Left ventricle myocardium superior (tissue), 1 donor: Measurements from ENCODE around the gene MPC1. TPM values are rescaled to one million over a fixed set of nuclear protein-coding genes. Genes with fewer than 3 reads are reported as not detected.

ENCODE experiments used
- ATAC-seq: fragments of 200-7000 bp; cut with Tn5 transposase; one replicate; pipeline ENCODE4 v1.9.1; 2020; ENCODE audit warnings: mild to moderate bottlenecking, moderate library complexity
- DNase-seq: peaks from one replicate; pipeline ENCODE4 v3.0.0-alpha.2; 2020
- intact Hi-C: fragments of 100-400 bp; cut with micrococcal nuclease; formaldehyde crosslinking; loops from one replicate; pipeline ENCODE4 v1.11.0; 2022
- total RNA-seq: library from RNA; stranded (reverse); fragmentation: NEBNext Ultra II Directional; extraction: Animal tissue kit (Norgen Biotek cat#: 25700); gene quantifications from one replicate; pipeline ENCODE4 v1.2.1, GENCODE V29; 2021
- donor health status: DM: no; HTN: yes; CAD: no; lungs with severe emphysema.

Gene MPC1
- total RNA-seq, 1 donor from 2014 or later = 411 TPM

DNA sequence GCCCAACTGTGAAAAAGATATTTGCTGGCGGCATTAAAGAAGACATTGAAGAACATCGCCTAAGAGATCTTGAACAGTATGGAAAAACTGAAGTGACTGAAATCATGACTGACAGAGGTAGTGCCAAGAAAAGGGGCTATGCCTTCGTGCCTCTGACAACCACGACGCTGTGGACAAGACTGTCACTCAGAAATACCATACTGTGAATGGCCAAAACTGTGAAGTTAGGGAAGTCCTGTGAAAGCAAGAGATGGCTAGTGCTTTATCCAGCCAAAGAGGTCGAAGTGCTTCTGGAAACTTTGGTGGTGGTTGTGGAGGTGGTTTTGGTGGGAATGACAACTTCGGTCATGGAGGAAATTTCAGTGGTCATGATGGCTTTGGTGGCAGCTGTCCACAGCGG is 47.9 kb downstream of the MPC1 start:
- ATAC-seq (no peak), DNase-seq (no peak)
- intact Hi-C loops = loop anchor here (10.0 kb wide), 1 partner anchor 50 kb away; the partner anchor contains the start of gene MPC1

DNA sequence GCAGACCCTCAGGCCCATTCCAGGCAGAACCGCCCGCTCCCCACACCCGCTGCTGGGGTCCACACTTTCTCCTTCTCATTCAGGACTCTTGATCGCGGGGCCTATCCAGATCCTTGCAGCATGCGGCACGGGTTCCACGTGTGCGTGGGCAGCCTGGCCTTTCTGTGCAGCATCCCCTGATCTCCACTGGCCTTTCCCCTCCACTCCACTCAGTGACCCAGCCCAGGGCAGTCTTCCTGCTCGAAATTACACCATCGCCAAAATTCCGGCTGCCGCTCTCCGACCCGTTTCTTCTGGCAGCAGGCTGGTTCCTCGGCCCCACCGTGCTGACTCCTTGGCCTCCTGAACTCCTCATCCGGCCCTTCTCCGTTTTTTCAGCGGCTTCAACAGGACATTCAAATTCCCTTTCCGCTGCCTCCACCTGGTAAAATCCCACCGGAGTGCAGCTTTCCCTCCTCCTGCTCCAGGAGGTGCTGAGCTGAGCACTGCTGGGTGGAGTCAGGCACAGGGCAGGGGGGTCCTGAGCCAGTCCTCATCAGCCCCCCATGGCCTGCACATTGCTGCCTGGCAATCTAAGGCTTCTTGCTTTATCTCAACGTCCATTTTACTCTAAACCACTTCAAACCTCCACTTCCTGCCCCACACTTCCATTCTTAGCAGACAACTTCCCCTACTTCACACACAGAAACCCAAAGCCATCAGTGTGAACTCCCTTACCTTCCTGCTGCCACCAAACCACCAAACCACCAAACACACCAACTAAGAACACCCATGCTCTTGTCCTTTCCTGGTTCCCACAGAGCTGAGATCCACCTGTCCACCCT is 49.4 kb downstream of the MPC1 start:
- intact Hi-C loops = loop anchor here (10.0 kb wide), 1 partner anchor 51 kb away; the partner anchor contains the start of gene MPC1
- ATAC-seq = no peak

DNA sequence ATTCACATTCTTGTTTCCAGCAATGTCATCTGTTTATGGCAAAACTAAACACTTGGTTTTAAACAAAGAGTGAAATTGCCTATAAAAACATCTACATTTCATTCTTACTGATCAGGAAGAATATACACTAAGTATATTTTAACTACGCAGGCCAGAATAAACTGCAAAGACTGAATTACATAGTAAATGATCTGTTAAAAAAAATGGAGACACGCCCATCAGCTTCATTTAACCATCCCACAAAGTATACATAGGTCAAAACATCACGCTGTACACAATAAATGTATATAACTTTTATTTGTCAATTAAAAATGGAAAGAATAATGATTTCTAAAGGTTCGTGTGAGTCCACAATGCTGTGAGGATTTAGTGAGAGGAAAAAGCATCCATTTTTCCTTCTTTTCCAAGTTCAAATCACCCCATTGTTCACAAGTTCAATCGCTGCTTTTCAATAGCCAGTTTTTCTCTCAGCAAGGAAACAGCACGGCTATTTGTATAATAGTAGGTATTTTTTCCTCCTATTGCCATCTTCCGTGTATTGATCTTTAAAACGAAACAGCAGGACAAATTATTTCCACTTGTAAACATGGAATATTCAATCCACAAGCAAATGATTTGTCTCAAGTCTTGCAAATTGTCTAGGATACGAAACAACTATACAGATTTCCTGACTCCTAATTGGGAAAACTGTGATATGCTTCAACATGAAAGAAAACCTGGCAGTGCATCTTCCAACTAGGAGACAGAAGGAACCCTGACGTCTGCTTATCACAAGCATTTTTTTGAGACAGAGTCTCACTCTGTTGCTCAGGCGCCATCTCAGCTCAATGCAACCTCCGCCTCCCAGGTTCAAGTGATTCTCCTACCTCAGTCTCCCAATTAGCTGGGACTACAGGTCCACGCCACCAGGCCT is 51.0 kb downstream of the MPC1 start:
- ATAC-seq (no peak), DNase-seq (no peak)
- intact Hi-C loops = loop anchor here (10.0 kb wide), 1 partner anchor 53 kb away; the partner anchor contains the start of gene MPC1

More for the DNA sequence above, 49.4 kb downstream of the MPC1 start:
- no peak for DNase-seq

DNA sequence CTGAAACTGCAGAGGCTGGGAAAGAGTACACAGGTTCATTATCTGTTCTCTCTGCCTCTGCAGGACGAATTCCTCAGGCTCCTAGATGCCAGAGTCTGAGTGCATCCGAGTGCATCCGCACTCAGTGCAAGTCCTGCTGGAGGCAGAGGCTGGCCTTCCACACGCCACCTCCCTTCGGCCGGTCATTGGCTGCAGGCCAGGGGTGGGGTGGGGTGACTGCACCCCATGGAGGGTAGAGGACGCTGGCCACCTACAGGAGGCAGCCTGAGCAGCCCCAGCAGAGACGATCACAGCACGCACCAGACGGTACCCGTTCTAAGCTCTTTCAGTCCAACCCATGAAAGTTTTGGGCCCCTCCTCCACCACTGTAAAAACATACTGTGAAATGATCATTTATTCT is 52.1 kb downstream of the MPC1 start:
- intact Hi-C loops = loop anchor here (10.0 kb wide), 1 partner anchor 54 kb away; the partner anchor contains the start of gene MPC1
- ATAC-seq = peak; percentile 92
- DNase-seq = peak; percentile 77

DNA sequence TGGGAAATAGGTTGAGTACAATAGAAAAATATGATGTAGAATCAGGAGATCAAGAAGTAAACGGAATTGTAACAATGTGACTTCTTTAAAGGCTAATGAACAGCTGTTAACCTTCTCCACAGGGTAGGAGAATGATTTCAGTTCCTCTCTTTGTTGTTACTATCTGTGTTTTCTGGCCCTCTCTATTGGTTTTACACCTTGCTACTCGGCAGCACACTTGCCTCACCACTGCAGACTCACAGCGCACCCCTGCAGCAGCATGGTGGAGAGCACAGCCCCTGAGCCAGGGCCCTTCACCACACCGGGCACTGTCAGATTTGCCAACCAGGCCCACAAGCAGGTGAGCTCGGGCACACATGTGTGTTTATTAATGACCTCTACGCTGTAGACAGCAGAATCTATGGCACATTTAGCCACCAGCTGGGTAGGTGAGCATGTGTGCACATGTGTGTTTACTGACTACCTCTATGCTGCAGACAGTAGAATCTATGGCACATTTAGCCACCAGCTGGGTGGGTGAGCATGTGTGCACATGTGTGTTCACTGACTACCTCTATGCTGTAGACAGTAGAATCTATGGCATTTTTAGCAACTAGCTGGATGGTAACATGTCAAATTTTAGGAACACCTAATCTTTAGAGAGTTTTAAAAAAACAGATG is 57.2 kb downstream of the MPC1 start:
- no peak for DNase-seq
- intact Hi-C loops = no loop called here
- ATAC-seq = no peak

DNA sequence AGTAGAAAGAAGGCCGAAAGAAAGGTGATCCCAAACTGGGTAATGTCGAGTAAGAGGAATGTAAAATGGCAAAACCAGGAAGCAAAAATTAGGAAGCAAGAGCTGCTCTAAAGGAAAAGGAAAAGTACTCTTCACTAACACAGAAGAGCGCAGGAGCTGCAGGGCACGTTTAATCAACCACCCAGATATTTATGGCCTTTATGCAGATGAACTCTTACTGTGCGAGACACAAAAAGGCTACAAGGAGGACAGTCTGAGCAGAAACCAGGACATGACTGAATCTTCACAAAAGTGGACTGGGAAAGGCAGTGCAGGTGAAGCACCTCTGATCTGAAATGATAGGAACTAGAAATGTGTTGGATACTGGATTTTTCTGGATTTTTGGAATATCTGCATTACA is 59.3 kb downstream of the MPC1 start:
- intact Hi-C loops = no loop called here
- ATAC-seq (no peak), DNase-seq (no peak)

DNA sequence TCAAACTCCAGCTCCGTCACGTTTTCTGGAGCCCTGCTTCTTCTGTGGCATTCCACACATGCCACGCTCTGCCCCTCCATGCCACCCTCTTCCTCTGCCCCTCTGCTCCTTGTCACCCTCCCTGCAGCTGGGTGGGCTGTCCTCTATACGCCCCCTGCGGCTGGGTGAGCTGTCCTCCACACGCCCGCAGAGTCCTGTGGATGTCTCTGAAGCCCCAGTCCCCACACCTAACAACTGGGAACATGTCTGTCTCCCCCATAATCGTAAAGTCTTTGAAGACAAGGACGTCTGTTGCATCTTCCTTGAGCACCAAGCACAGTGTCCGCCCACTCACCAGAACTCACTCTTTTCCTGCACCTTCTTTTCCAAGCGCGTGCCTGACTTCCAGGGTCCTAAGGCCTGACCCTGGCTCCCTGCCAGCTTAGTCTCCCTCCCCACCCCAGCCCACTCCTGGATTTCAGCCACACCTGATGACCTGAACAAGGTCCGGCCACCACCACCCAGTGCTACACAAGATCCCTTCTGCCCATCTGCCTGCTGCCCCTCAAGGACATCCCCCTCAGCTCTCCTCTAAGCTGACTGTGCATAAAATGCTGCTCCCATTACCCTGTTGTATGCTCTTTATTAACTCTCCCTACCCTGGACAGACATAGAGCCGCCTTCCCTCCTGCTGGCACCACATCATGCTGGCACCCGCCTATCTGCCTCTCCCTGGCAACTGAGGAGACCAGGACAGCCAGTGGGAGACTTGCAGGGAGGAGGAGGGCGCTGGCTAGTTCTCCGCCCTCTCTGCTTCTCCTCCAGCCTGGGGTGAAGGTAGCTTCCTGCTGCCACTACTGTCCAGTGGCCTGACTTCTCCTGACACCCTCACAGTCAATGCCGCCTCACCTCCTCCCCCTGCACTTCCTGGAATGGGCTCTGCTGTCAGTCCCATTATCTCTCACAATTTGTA is 63.8 kb downstream of the MPC1 start:
- intact Hi-C loops = no loop called here

DNA sequence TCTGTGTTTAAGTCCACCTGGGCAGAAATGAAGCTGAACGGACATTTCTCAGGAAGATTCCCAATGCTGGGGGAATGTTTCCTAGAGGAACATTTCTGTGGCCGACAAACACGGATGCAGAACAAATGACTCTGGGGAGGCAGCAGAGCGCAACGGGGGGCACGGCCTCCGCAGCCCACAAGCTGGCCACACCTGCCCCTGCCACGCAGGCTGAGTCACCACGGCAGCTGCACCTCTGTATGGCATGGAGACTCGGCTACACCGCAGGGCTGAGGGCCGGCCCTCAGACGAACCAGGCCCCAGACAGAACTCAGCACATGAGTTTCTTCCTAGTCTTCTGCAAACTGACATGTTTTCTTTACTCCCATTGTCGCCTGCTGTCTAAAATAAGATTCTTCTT is 64.5 kb downstream of the MPC1 start:
- intact Hi-C loops = no loop called here
- DNase-seq (no peak), ATAC-seq (no peak)

More for the DNA sequence above, 63.8 kb downstream of the MPC1 start:
- ATAC-seq = peak; percentile 99
- DNase-seq = peak; percentile 71

DNA sequence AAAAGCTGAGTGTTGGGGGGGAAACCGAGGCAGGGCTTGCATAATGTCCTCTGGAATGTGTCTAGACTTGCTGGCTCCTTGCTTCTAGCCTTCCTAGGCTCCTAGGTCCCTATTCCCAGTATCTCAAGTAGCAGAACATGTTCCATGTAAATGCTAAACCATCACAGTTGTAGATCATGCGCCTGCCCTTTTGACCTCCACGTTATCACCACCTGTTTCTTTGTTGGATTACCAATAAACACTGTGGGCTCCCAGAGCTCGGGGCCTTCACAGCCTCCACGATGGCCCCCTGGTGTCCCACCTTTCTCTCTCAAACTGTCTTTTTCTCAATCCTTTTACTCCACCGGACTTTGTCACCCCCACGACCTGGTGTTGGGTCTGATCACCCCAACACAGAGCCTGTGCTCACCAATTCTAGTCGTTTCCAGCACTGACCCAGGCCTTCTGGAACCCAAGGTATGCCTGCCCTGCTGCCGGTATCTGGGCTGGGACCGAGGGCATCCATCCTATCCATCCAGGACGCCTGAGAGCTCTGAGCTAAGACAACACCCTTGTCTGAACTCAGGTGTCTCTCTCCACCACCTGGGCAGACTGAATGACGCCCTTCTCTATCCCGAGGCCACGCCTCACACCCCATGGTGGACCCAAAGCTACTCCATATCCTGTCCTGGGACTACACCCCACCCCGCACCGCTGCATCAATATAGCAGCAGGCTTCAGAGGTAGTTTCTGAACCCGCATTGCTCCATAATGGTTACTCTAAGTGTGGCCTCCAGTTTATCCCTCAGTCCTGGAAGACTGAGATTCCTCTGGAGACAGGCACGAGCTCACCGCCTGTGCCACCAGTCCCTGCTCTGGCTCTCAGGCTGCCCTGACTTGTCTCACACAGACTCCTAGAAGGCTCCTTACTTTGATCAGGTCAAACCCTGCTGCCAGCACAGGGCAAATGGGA is 65.2 kb downstream of the MPC1 start:
- ATAC-seq = no peak
- intact Hi-C loops = no loop called here
- no peak for DNase-seq

DNA sequence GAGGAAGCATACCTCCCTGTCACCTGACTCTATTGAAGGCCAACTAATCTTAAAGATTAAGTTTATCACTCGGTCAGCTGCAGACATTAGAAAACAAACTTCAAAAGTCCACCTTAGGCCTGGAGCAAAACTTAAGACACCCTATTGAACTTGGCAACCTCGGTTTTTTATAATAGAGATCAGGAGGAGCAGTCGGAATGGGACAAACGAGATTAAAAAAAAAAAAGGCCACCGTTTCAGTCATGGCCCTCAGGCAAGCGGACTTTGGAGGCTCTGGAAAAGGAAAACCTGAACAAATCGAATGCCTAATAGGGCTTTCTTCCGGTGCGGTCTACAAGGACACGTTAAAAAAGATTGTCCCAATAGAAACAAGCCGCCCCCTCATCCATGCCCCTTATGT is 67.3 kb downstream of the MPC1 start:
- intact Hi-C loops = no loop called here
- ATAC-seq = no peak
- DNase-seq = no peak

Other genes starting within 250 kb of the MPC1 start
- not detected for gene TBXT, start 215.1 kb downstream of the MPC1 start, total RNA-seq
- gene PRR18, start 74.5 kb downstream of the MPC1 start, total RNA-seq = not detected
- 18.2 TPM for gene SFT2D1, start 40.4 kb downstream of the MPC1 start, total RNA-seq
- 0.67 TPM for gene RAMACL, start 203.7 kb upstream of the MPC1 start, total RNA-seq
- gene RPS6KA2, start 244.3 kb upstream of the MPC1 start, total RNA-seq = 63.4 TPM